Measurements from ENCODE around the gene CIROP. TPM values are rescaled to one million over a fixed set of nuclear protein-coding genes. Genes with fewer than 3 reads are reported as not detected.

Gene CIROP
- total RNA-seq, 1 experiment from 2014 or later: not detected

- no peak overlapping the region for H3K18ac ChIP-seq (ENCODE audit: insufficient read length, low read depth, low read length)
- no peak overlapping the region for H2BK15ac ChIP-seq (ENCODE audit: low read depth, low read length)
- no peak overlapping the region for H4K5ac ChIP-seq (ENCODE audit: insufficient read length, low read depth, low read length)
- Mint-ChIP-seq H3K27me3 (ENCODE audit: low read depth) (no peaks in the 10 kb centered on the region; the same call in 1 of the 2 replicates), H3K36me3 (ENCODE audit: insufficient read depth in 1 of 3, low read depth in 3 of 3) (peaks cover 34 to 82% (median 70%) of the 10 kb centered on the region in 3 experiments; a peak in 6 of 7 replicates), H3K4me1 (peaks cover 35 to 43% of the 10 kb centered on the region in 2 experiments), H3K4me3 (peak overlapping the region; percentile 87 to 99), H3K27ac (peak overlapping the region; percentile 98 to 100 (median 98)), H3K9me3 (no peaks in the 10 kb centered on the region)
- H3K79me2 ChIP-seq (ENCODE audit: insufficient read depth, low read length): peaks cover 5% of the 10 kb centered on the region; the same call in 1 of the 2 replicates
- H3K27me3 ChIP-seq (ENCODE audit: insufficient read depth, low read length): no peaks in the 10 kb centered on the region
- no CpG with 5 or more reads among the region's 5 CpGs for WGBS (ENCODE audit: extremely low coverage, insufficient read length, low lambda C conversion rate)
- H4K8ac ChIP-seq (replicated peaks; ENCODE audit: insufficient read length, low read depth, low read length): no peak overlapping the region
- H4K20me1 ChIP-seq (ENCODE audit: control insufficient read depth, insufficient read depth, insufficient read length): peaks cover 3% of the 10 kb centered on the region
- no peak overlapping the region for H3K23ac ChIP-seq (ENCODE audit: insufficient read length, low read depth, low read length)
- H2BK12ac ChIP-seq (ENCODE audit: insufficient read length, low read depth, low read length): no peak overlapping the region
- H2BK120ac ChIP-seq (ENCODE audit: low read depth, low read length, poor library complexity, severe bottlenecking): no peak overlapping the region
- peaks cover 12% of the 10 kb centered on the region for H3K23me2 ChIP-seq (ENCODE audit: insufficient read length, low read depth, low read length, poor library complexity, severe bottlenecking)
- peak; percentile 71 for DNase-seq
- no peaks in the 10 kb centered on the region for H3K9me3 ChIP-seq (ENCODE audit: control insufficient read depth, low read depth, low read length)
- H3K27ac ChIP-seq (ENCODE audit: insufficient read length, low read depth, low read length): no peak overlapping the region
- H3K14ac ChIP-seq (ENCODE audit: insufficient read depth, low read length): no peak overlapping the region
- no peak overlapping the region for H2BK20ac ChIP-seq (ENCODE audit: low read depth, low read length, poor library complexity, severe bottlenecking)
- no peak overlapping the region for H2BK5ac ChIP-seq (ENCODE audit: insufficient read length, low read length)
- peak overlapping the region; percentile 98 for H3K4me2 ChIP-seq (ENCODE audit: insufficient read depth, insufficient read length, low read length)
- H3K79me1 ChIP-seq (ENCODE audit: insufficient read depth, low read depth, low read length, poor library complexity, severe bottlenecking): peaks cover 9% of the 10 kb centered on the region
- TF ChIP-seq, protein P1, sequence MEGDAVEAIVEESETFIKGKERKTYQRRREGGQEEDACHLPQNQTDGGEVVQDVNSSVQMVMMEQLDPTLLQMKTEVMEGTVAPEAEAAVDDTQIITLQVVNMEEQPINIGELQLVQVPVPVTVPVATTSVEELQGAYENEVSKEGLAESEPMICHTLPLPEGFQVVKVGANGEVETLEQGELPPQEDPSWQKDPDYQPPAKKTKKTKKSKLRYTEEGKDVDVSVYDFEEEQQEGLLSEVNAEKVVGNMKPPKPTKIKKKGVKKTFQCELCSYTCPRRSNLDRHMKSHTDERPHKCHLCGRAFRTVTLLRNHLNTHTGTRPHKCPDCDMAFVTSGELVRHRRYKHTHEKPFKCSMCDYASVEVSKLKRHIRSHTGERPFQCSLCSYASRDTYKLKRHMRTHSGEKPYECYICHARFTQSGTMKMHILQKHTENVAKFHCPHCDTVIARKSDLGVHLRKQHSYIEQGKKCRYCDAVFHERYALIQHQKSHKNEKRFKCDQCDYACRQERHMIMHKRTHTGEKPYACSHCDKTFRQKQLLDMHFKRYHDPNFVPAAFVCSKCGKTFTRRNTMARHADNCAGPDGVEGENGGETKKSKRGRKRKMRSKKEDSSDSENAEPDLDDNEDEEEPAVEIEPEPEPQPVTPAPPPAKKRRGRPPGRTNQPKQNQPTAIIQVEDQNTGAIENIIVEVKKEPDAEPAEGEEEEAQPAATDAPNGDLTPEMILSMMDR (conservative IDR thresholded peaks at IDR 0.05): no peak
- H3K56ac ChIP-seq (ENCODE audit: insufficient read length, low read depth, low read length): no peak overlapping the region
- H4K91ac ChIP-seq (ENCODE audit: insufficient read length, low read depth, low read length): no peak overlapping the region
- no peak overlapping the region for H2AK5ac ChIP-seq (ENCODE audit: insufficient read length, low read length)
- no peak overlapping the region for H3K4ac ChIP-seq (ENCODE audit: low read depth, low read length)
- no peak overlapping the region for H3T11ph ChIP-seq (ENCODE audit: low read length)
- 0 out of 2 replicates have a peak, but pooled peaks cover 3% of the 10 kb centered on the region for H3K4me1 ChIP-seq (ENCODE audit: insufficient read depth, low read length)
- no peak overlapping the region for H2AFZ ChIP-seq (ENCODE audit: low read length)
- H3K9ac ChIP-seq (ENCODE audit: extremely low read depth, insufficient read length, low read length): no peak overlapping the region
Measured at GRCh38 chr14:23071921-23072539, 32.8 kb downstream of the CIROP start.

All from H9 (cell line).